GM12872 (cell line): Measurements from ENCODE around the gene COL1A2.
A peak's percentile ranks its signal among the peaks of the same experiment; 100 is the strongest.

Experiments
- CTCF ChIP-seq: IDR thresholded peaks from 3 replicates; pipeline ENCODE4 v1.5.1; 2011; ENCODE audit warnings: low read depth, mild to moderate bottlenecking, low read length, moderate library complexity; ENCODE audit not compliant: insufficient read depth

The COL1A2 gene

GRCh38 chr7:94392393-94392786 is 2.3 kb upstream of the COL1A2 start:
- no peak for TF ChIP-seq CTCF

GRCh38 chr7:94393246-94394108 is 1.2 kb upstream of the COL1A2 start:
- no peak for TF ChIP-seq CTCF

- TF ChIP-seq CTCF, result no peak
Measured at GRCh38 chr7:94394109-94394436, 622 bp upstream of the COL1A2 start.

- peak; percentile 73 for TF ChIP-seq CTCF
Measured at GRCh38 chr7:94395141-94396036, 694 bp downstream of the COL1A2 start.

- TF ChIP-seq CTCF, result no peak
Measured at GRCh38 chr7:94396037-94396431, 1.3 kb downstream of the COL1A2 start.

GRCh38 chr7:94396596-94396995 is 1.9 kb downstream of the COL1A2 start:
- TF ChIP-seq CTCF, result no peak

- TF ChIP-seq CTCF, result no peak
Measured at GRCh38 chr7:94397722-94398121, 3.0 kb downstream of the COL1A2 start.
